ENCODE results near the gene QRICH2.

DNA sequence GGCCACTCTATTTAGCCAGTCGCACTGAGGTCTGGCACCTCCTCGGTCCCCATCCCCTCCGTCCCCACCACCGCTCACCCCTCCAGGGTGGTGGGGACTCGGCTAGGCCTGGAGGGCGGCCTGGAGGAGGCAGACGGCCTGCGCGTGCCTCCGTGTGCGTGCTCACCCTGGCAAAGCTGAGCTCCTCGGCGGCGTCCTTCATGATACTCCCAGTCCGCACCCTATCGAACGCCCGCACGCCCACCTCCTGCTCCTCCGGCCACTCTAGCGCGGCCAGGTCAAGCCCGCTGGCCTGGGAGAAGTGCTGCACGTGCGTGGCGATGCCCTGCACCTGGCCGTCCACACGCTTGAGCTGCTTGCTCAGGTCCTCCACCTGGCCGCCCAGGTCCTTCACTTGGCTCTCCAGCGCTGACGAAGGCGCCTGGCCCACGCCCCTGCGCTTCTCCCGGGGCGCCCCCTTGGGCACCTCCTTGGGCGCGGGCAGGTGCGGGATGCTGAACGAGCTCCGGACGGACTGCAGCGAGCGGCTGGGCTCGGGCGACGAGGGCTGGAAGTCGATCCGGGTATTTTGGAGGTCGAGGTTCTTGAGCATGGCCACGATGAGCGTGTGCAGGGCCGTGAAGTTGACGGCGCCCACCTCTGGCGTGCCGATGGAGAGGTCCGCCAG, 644 bp downstream of the QRICH2 start:
- TF ChIP-seq, protein P1, sequence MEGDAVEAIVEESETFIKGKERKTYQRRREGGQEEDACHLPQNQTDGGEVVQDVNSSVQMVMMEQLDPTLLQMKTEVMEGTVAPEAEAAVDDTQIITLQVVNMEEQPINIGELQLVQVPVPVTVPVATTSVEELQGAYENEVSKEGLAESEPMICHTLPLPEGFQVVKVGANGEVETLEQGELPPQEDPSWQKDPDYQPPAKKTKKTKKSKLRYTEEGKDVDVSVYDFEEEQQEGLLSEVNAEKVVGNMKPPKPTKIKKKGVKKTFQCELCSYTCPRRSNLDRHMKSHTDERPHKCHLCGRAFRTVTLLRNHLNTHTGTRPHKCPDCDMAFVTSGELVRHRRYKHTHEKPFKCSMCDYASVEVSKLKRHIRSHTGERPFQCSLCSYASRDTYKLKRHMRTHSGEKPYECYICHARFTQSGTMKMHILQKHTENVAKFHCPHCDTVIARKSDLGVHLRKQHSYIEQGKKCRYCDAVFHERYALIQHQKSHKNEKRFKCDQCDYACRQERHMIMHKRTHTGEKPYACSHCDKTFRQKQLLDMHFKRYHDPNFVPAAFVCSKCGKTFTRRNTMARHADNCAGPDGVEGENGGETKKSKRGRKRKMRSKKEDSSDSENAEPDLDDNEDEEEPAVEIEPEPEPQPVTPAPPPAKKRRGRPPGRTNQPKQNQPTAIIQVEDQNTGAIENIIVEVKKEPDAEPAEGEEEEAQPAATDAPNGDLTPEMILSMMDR (IDR thresholded peaks at IDR 0.05 in 8 of 11, conservative IDR thresholded peaks at IDR 0.05 in 3 of 11) = no peak
- TF ChIP-seq POLR2A (IDR thresholded peaks at IDR 0.05) (no peak), POLR2AphosphoS5 (IDR thresholded peaks at IDR 0.05) (peak in 1 of 3 donors; percentile 52)

Data from spleen (tissue), 7 donors.